GM12891 (cell line): ENCODE measurements around the gene TENM3.

ENCODE experiments used
- POLR2A ChIP-seq: IDR thresholded peaks from 2 replicates; pipeline ENCODE4 v1.6.1; 2011; ENCODE audit warnings: low read depth, low read length, control low read depth
- POLR2AphosphoS5 ChIP-seq: IDR thresholded peaks from 2 replicates; pipeline ENCODE4 v1.6.1; 2011; ENCODE audit warnings: low read depth, low read length, control low read depth
- POU2F2 ChIP-seq: IDR thresholded peaks from 2 replicates; pipeline ENCODE4 v1.6.1; 2011; ENCODE audit warnings: low read depth, mild to moderate bottlenecking, control low read depth, low read length, moderate library complexity

- TF ChIP-seq POLR2A (no peak), POU2F2 (no peak), POLR2AphosphoS5 (no peak)
These were observed 462.2 kb downstream of the TENM3 start for GRCh38 chr4:182705389-182705788.
